ENCODE measurements around the gene AK8. TPM values are rescaled to one million over a fixed set of nuclear protein-coding genes. Genes with fewer than 3 reads are reported as not detected.

AK8 gene
- under 1 TPM in 1 of 2 donors, not detected in 1; 0.66 TPM for total RNA-seq

- peaks cover 6% of the 10 kb centered on the region for H3K4me1 Mint-ChIP-seq
- H3K36me3 Mint-ChIP-seq (ENCODE audit: low read depth): no peaks in the 10 kb centered on the region
- H3K4me3 Mint-ChIP-seq: peak within 1 kb of the TSS; percentile 76
- H3K27me3 Mint-ChIP-seq: no peaks in the 10 kb centered on the region
- no peaks in the 10 kb centered on the region for H3K9me3 Mint-ChIP-seq
- H3K27ac Mint-ChIP-seq: peak within 1 kb of the TSS; percentile 73
- peak; percentile 88 for ATAC-seq (replicated peaks)
Measured at GRCh38 chr9:132877824-132878694, at the start of gene AK8. Gene AK8, minus strand, starts transcription at chr9:132878284. Its CDS starts 29 bp downstream, at chr9:132878255.

- Mint-ChIP-seq H3K27ac (no peak overlapping the region), H3K27me3 (no peaks in the 10 kb centered on the region), H3K9me3 (no peaks in the 10 kb centered on the region), H3K36me3 (ENCODE audit: low read depth) (peaks cover 98% of the 10 kb centered on the region), H3K4me3 (no peak overlapping the region), H3K4me1 (peaks cover 8% of the 10 kb centered on the region)
- ATAC-seq (replicated peaks): no peak
Measured at GRCh38 chr9:132927704-132928103, 49.6 kb upstream of the AK8 start.

- Mint-ChIP-seq H3K4me3 (no peak overlapping the region), H3K36me3 (ENCODE audit: low read depth) (peaks cover 96% of the 10 kb centered on the region), H3K4me1 (no peaks in the 10 kb centered on the region), H3K9me3 (no peaks in the 10 kb centered on the region), H3K27ac (no peak overlapping the region), H3K27me3 (no peaks in the 10 kb centered on the region)
- ATAC-seq (replicated peaks): no peak
Measured at GRCh38 chr9:132923346-132923902, 45.3 kb upstream of the AK8 start.

GRCh38 chr9:132919614-132920268 is 41.7 kb upstream of the AK8 start:
- no peaks in the 10 kb centered on the region for H3K4me1 Mint-ChIP-seq
- H3K27ac Mint-ChIP-seq: no peak overlapping the region
- H3K36me3 Mint-ChIP-seq (ENCODE audit: low read depth): peaks cover 92% of the 10 kb centered on the region
- H3K9me3 Mint-ChIP-seq: no peaks in the 10 kb centered on the region
- no peak for ATAC-seq (replicated peaks)
- H3K27me3 Mint-ChIP-seq: no peaks in the 10 kb centered on the region
- no peak overlapping the region for H3K4me3 Mint-ChIP-seq

- Mint-ChIP-seq H3K9me3 (no peaks in the 10 kb centered on the region), H3K4me3 (no peak overlapping the region), H3K27ac (no peak overlapping the region), H3K27me3 (no peaks in the 10 kb centered on the region), H3K36me3 (ENCODE audit: low read depth) (peaks cover 76% of the 10 kb centered on the region), H3K4me1 (no peaks in the 10 kb centered on the region)
- no peak for ATAC-seq (replicated peaks)
Measured at GRCh38 chr9:132914924-132915323, 36.8 kb upstream of the AK8 start.

GRCh38 chr9:132912131-132912530 is 34.0 kb upstream of the AK8 start:
- no peak for ATAC-seq (replicated peaks)
- Mint-ChIP-seq H3K4me3 (no peak overlapping the region), H3K36me3 (ENCODE audit: low read depth) (peaks cover 61% of the 10 kb centered on the region)

GRCh38 chr9:132910376-132910775 is 32.3 kb upstream of the AK8 start:
- no peaks in the 10 kb centered on the region for H3K27me3 Mint-ChIP-seq
- H3K36me3 Mint-ChIP-seq (ENCODE audit: low read depth): peaks cover 60% of the 10 kb centered on the region
- H3K27ac Mint-ChIP-seq: no peak overlapping the region
- H3K9me3 Mint-ChIP-seq: no peaks in the 10 kb centered on the region
- ATAC-seq (replicated peaks): no peak
- no peak overlapping the region for H3K4me3 Mint-ChIP-seq
- H3K4me1 Mint-ChIP-seq: no peaks in the 10 kb centered on the region

More at GRCh38 chr9:132912131-132912530, 34.0 kb upstream of the AK8 start:
- no peaks in the 10 kb centered on the region for H3K27me3 Mint-ChIP-seq
- H3K9me3 Mint-ChIP-seq: no peaks in the 10 kb centered on the region
- H3K27ac Mint-ChIP-seq: no peak overlapping the region
- H3K4me1 Mint-ChIP-seq: no peaks in the 10 kb centered on the region

GRCh38 chr9:132909311-132909710 is 31.2 kb upstream of the AK8 start:
- no peak overlapping the region for H3K27ac Mint-ChIP-seq
- no peaks in the 10 kb centered on the region for H3K4me1 Mint-ChIP-seq
- H3K36me3 Mint-ChIP-seq (ENCODE audit: low read depth): peaks cover 63% of the 10 kb centered on the region
- no peak for ATAC-seq (replicated peaks)
- no peaks in the 10 kb centered on the region for H3K27me3 Mint-ChIP-seq
- no peaks in the 10 kb centered on the region for H3K9me3 Mint-ChIP-seq
- H3K4me3 Mint-ChIP-seq: no peak overlapping the region

- peaks cover 70% of the 10 kb centered on the region for H3K36me3 Mint-ChIP-seq (ENCODE audit: low read depth)
- H3K4me1 Mint-ChIP-seq: no peaks in the 10 kb centered on the region
- no peaks in the 10 kb centered on the region for H3K9me3 Mint-ChIP-seq
- no peak overlapping the region for H3K27ac Mint-ChIP-seq
- no peaks in the 10 kb centered on the region for H3K27me3 Mint-ChIP-seq
- no peak for ATAC-seq (replicated peaks)
- H3K4me3 Mint-ChIP-seq: no peak overlapping the region
Measured at GRCh38 chr9:132908635-132909034, 30.6 kb upstream of the AK8 start.

- ATAC-seq (replicated peaks): no peak
- Mint-ChIP-seq H3K27ac (no peak overlapping the region), H3K4me1 (no peaks in the 10 kb centered on the region)
Measured at GRCh38 chr9:132905726-132906125, 27.6 kb upstream of the AK8 start.

GRCh38 chr9:132903574-132904492 is 25.7 kb upstream of the AK8 start:
- Mint-ChIP-seq H3K9me3 (no peaks in the 10 kb centered on the region), H3K36me3 (ENCODE audit: low read depth) (peaks cover 65% of the 10 kb centered on the region), H3K4me1 (no peaks in the 10 kb centered on the region), H3K27ac (no peak overlapping the region), H3K27me3 (no peaks in the 10 kb centered on the region), H3K4me3 (no peak overlapping the region)
- ATAC-seq (replicated peaks): no peak

More at GRCh38 chr9:132905726-132906125, 27.6 kb upstream of the AK8 start:
- peaks cover 66% of the 10 kb centered on the region for H3K36me3 Mint-ChIP-seq (ENCODE audit: low read depth)
- H3K4me3 Mint-ChIP-seq: no peak overlapping the region
- no peaks in the 10 kb centered on the region for H3K27me3 Mint-ChIP-seq
- no peaks in the 10 kb centered on the region for H3K9me3 Mint-ChIP-seq

- H3K4me3 Mint-ChIP-seq: no peak overlapping the region
- peaks cover 82% of the 10 kb centered on the region for H3K36me3 Mint-ChIP-seq (ENCODE audit: low read depth)
- no peak overlapping the region for H3K27ac Mint-ChIP-seq
Measured at GRCh38 chr9:132901858-132902831, 24.1 kb upstream of the AK8 start.

GRCh38 chr9:132898051-132898450 is 20.0 kb upstream of the AK8 start:
- Mint-ChIP-seq H3K9me3 (no peaks in the 10 kb centered on the region), H3K4me1 (no peaks in the 10 kb centered on the region), H3K4me3 (no peak overlapping the region), H3K27ac (no peak overlapping the region), H3K36me3 (ENCODE audit: low read depth) (peaks cover 73% of the 10 kb centered on the region), H3K27me3 (no peaks in the 10 kb centered on the region)
- ATAC-seq (replicated peaks): no peak

More at GRCh38 chr9:132901858-132902831, 24.1 kb upstream of the AK8 start:
- Mint-ChIP-seq H3K27me3 (no peaks in the 10 kb centered on the region), H3K4me1 (no peaks in the 10 kb centered on the region), H3K9me3 (no peaks in the 10 kb centered on the region)
- ATAC-seq (replicated peaks): peak; percentile 94
